HL-60/S4 treated with retinoic acid at 250 ng/mL for 4 days and 3 days (cell line): Measurements from ENCODE around the gene NDUFB8.

Experiments
- in situ Hi-C: fragments of 300-500 bp; cut with MboI; formaldehyde crosslinking; loops from 2 replicates; pipeline ENCODE4 v1.7.0; 2022; ENCODE audit warnings: low sequenced_read_pairs

Gene NDUFB8

GRCh38 chr10:100480002-100480401 lies 49.7 kb downstream of the NDUFB8 start:
- in situ Hi-C loops: no loop called here

GRCh38 chr10:100479037-100479436 lies 50.6 kb downstream of the NDUFB8 start:
- in situ Hi-C loops: no loop called here

DNA sequence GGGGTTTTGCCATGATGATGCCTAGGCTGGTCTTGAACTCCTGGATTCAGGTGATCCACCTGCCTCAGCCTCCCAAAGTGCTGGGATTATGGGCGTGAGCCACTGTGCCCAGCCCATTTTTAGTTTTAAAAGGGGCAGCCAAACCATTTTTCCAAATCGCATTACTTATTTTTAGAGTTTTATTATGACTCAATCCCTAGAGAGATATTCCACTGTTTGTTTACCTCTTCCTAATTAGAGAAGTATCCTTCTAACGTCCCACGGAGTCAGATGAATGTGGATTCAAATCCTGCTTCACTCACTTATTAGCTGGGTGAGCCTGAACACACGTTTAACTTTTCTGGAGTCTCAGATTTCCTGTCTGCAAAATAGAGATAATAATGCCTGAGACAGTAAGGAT lies 51.7 kb downstream of the NDUFB8 start:
- in situ Hi-C loops: no loop called here
